ENCODE measurements around the gene NTSR1. TPM values are rescaled to one million over a fixed set of nuclear protein-coding genes. Genes with fewer than 3 reads are reported as not detected.

Gene NTSR1
- total RNA-seq, 1 experiment from 2014 or later = 0.16 TPM

- CTCF ChIA-PET = no interaction called here
- DNase-seq = no peak
- no peak for TF ChIP-seq CTCF (IDR thresholded peaks at IDR 0.05; ENCODE audit: insufficient read depth in 1 of 2, low read depth in 1 of 2, low read length in 1 of 2, severe bottlenecking in 1 of 2, unreplicated experiment in 1 of 2)
- peaks cover 20% of the 10 kb centered on the region for H3K27me3 Mint-ChIP-seq (ENCODE audit: insufficient read depth, unreplicated experiment)
- POLR2A ChIA-PET = no interaction called here
- no peaks in the 10 kb centered on the region for H3K4me1 Mint-ChIP-seq (ENCODE audit: low read depth, unreplicated experiment)
- no peak overlapping the region for H3K4me3 Mint-ChIP-seq (ENCODE audit: unreplicated experiment)
- H3K36me3 Mint-ChIP-seq (ENCODE audit: insufficient read depth, unreplicated experiment) = no peaks in the 10 kb centered on the region
- H3K9me3 Mint-ChIP-seq (ENCODE audit: unreplicated experiment) = no peaks in the 10 kb centered on the region
- no peaks in the 10 kb centered on the region for H3K4me1 ChIP-seq
- no peak overlapping the region for H3K4me3 ChIP-seq (ENCODE audit: low read depth, low read length)
- no peaks in the 10 kb centered on the region for H3K9me3 ChIP-seq
- H3K36me3 ChIP-seq (ENCODE audit: control insufficient read depth, insufficient read depth, low read length) = no peaks in the 10 kb centered on the region
- intact Hi-C loops (cut with micrococcal nuclease; ENCODE audit: unreplicated experiment) = no loop called here
- BruUV-seq (replicated peaks) = no TSS peak
- no peak overlapping the region for H3K27ac Mint-ChIP-seq (ENCODE audit: unreplicated experiment)
- peaks cover 2% of the 10 kb centered on the region; the same call in 1 of the 2 replicates for H3K27me3 ChIP-seq (replicated peaks; ENCODE audit: control insufficient read depth, insufficient read depth, low read length)
Measured at GRCh38 chr20:62739067-62739466, 30.4 kb downstream of the NTSR1 start.

GRCh38 chr20:62739581-62740285 lies 31.1 kb downstream of the NTSR1 start:
- CTCF ChIA-PET = interaction anchor here (0.7 kb wide), 1 partner anchor 54 kb away, joined by 3 read pairs; no protein-coding TSS in a partner anchor
- no peak for DNase-seq
- no peak for TF ChIP-seq CTCF (IDR thresholded peaks at IDR 0.05; ENCODE audit: insufficient read depth in 1 of 2, low read depth in 1 of 2, low read length in 1 of 2, severe bottlenecking in 1 of 2, unreplicated experiment in 1 of 2)
- H3K9me3 Mint-ChIP-seq (ENCODE audit: unreplicated experiment) = no peaks in the 10 kb centered on the region
- BruUV-seq (replicated peaks) = no TSS peak
- intact Hi-C loops (cut with micrococcal nuclease; ENCODE audit: unreplicated experiment) = no loop called here
- Histone ChIP-seq H3K36me3 (ENCODE audit: control insufficient read depth, insufficient read depth, low read length) (no peaks in the 10 kb centered on the region), H3K4me3 (ENCODE audit: low read depth, low read length) (no peak overlapping the region), H3K9me3 (no peaks in the 10 kb centered on the region), H3K27me3 (replicated peaks; ENCODE audit: control insufficient read depth, insufficient read depth, low read length) (peaks cover 1% of the 10 kb centered on the region; the same call in 1 of the 2 replicates), H3K4me1 (no peaks in the 10 kb centered on the region)
- H3K4me3 Mint-ChIP-seq (ENCODE audit: unreplicated experiment) = no peak overlapping the region
- POLR2A ChIA-PET = no interaction called here
- H3K27ac Mint-ChIP-seq (ENCODE audit: unreplicated experiment) = no peak overlapping the region
- H3K27me3 Mint-ChIP-seq (ENCODE audit: insufficient read depth, unreplicated experiment) = peaks cover 15% of the 10 kb centered on the region
- H3K36me3 Mint-ChIP-seq (ENCODE audit: insufficient read depth, unreplicated experiment) = no peaks in the 10 kb centered on the region
- H3K4me1 Mint-ChIP-seq (ENCODE audit: low read depth, unreplicated experiment) = no peaks in the 10 kb centered on the region

- DNase-seq = no peak
- H3K27me3 ChIP-seq (replicated peaks; ENCODE audit: control insufficient read depth, insufficient read depth, low read length) = peaks cover 1% of the 10 kb centered on the region; the same call in 1 of the 2 replicates
- Mint-ChIP-seq H3K9me3 (ENCODE audit: unreplicated experiment) (no peaks in the 10 kb centered on the region), H3K27ac (ENCODE audit: unreplicated experiment) (no peak overlapping the region), H3K27me3 (ENCODE audit: insufficient read depth, unreplicated experiment) (peaks cover 20% of the 10 kb centered on the region), H3K36me3 (ENCODE audit: insufficient read depth, unreplicated experiment) (no peaks in the 10 kb centered on the region), H3K4me1 (ENCODE audit: low read depth, unreplicated experiment) (no peaks in the 10 kb centered on the region), H3K4me3 (ENCODE audit: unreplicated experiment) (no peak overlapping the region)
- POLR2A ChIA-PET = no interaction called here
- H3K9me3 ChIP-seq = no peaks in the 10 kb centered on the region
- BruUV-seq (replicated peaks) = no TSS peak
- CTCF ChIA-PET = interaction anchor here (0.7 kb wide), 1 partner anchor 54 kb away, joined by 3 read pairs; no protein-coding TSS in a partner anchor
- no peak for TF ChIP-seq CTCF (IDR thresholded peaks at IDR 0.05; ENCODE audit: insufficient read depth in 1 of 2, low read depth in 1 of 2, low read length in 1 of 2, severe bottlenecking in 1 of 2, unreplicated experiment in 1 of 2)
- no peaks in the 10 kb centered on the region for H3K4me1 ChIP-seq
- H3K36me3 ChIP-seq (ENCODE audit: control insufficient read depth, insufficient read depth, low read length) = no peaks in the 10 kb centered on the region
- no peak overlapping the region for H3K4me3 ChIP-seq (ENCODE audit: low read depth, low read length)
- intact Hi-C loops (cut with micrococcal nuclease; ENCODE audit: unreplicated experiment) = no loop called here
Measured at GRCh38 chr20:62740286-62741141, 31.9 kb downstream of the NTSR1 start.
